ENCODE measurements around the gene CA10.

Gene CA10

DNA sequence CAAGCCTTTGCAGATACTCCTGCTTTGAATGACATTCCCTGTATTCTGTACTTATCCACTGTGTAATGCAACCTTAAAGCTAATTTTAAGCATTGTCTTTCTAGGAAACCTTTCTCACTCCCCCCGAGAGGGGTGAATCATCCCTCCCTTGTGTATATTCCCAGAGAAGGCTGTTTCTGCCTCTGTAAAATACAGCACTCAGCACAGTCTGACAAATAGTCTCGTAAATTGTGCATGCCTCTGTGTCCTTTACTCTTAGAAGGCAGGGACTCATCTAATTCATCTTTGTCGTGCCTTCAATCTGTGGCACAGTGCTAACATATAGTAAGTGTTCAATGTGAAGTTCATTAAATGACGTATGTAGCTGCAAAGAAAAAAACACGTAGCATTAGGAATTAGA is 200.7 kb downstream of the CA10 start:
- Histone ChIP-seq H3K27ac (ENCODE audit: low read depth, low read length) (no peak overlapping the region), H3K4me2 (ENCODE audit: low read depth, low read length, poor library complexity, severe bottlenecking) (no peak overlapping the region), H3K79me2 (ENCODE audit: insufficient read depth, low read length) (no peaks in the 10 kb centered on the region), H4K20me1 (ENCODE audit: low read depth, low read length) (no peaks in the 10 kb centered on the region), H3K9me3 (ENCODE audit: insufficient read depth, low read length) (peaks cover 3% of the 10 kb centered on the region; the same call in 1 of the 2 replicates), H3K9ac (ENCODE audit: low read length) (no peak overlapping the region), H3F3A (ENCODE audit: insufficient read depth) (no peaks in the 10 kb centered on the region), H2AFZ (ENCODE audit: low read depth, low read length, severe bottlenecking) (no peak overlapping the region), H3K4me3 (ENCODE audit: insufficient read depth, low read length, poor library complexity, severe bottlenecking) (no peak overlapping the region), H3K9me2 (replicated peaks; ENCODE audit: insufficient read depth, low read length) (no peaks in the 10 kb centered on the region), H3K27me3 (ENCODE audit: low read length) (no peaks in the 10 kb centered on the region), H3K36me3 (ENCODE audit: low read length) (no peaks in the 10 kb centered on the region)
- no peak for TF ChIP-seq EZH2phosphoT487 (conservative IDR thresholded peaks at IDR 0.05; ENCODE audit: low read length)
- TF ChIP-seq, protein P1, sequence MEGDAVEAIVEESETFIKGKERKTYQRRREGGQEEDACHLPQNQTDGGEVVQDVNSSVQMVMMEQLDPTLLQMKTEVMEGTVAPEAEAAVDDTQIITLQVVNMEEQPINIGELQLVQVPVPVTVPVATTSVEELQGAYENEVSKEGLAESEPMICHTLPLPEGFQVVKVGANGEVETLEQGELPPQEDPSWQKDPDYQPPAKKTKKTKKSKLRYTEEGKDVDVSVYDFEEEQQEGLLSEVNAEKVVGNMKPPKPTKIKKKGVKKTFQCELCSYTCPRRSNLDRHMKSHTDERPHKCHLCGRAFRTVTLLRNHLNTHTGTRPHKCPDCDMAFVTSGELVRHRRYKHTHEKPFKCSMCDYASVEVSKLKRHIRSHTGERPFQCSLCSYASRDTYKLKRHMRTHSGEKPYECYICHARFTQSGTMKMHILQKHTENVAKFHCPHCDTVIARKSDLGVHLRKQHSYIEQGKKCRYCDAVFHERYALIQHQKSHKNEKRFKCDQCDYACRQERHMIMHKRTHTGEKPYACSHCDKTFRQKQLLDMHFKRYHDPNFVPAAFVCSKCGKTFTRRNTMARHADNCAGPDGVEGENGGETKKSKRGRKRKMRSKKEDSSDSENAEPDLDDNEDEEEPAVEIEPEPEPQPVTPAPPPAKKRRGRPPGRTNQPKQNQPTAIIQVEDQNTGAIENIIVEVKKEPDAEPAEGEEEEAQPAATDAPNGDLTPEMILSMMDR (IDR thresholded peaks at IDR 0.05; ENCODE audit: insufficient read depth, low read length, poor library complexity, severe bottlenecking) = no peak

DNA sequence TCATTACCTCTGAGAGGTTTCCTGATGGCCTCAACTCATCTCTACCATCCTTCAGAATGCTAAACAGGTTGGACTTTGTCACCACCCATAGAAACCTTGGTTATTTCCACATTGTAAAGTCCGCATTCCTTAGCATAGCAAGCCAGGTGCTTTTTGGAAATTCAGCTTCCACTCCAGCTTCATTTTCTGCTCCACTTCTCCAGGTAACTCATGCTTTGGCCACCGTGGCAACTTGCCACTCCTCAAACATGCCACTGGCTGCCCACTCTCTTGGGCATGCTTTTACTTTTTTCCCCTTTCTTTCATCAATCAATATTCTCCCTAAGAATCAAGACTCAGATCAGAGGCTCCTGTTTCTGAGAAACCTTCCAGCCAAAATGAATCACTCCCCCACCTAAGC is 203.3 kb downstream of the CA10 start:
- TF ChIP-seq, protein P1 (IDR thresholded peaks at IDR 0.05; ENCODE audit: insufficient read depth, low read length, poor library complexity, severe bottlenecking) = no peak
- no peak for TF ChIP-seq EZH2phosphoT487 (conservative IDR thresholded peaks at IDR 0.05; ENCODE audit: low read length)
- Histone ChIP-seq H3K36me3 (ENCODE audit: low read length) (no peaks in the 10 kb centered on the region), H3K9ac (ENCODE audit: low read length) (no peak overlapping the region), H3K4me2 (ENCODE audit: low read depth, low read length, poor library complexity, severe bottlenecking) (no peak overlapping the region), H4K20me1 (ENCODE audit: low read depth, low read length) (no peaks in the 10 kb centered on the region), H3K27me3 (ENCODE audit: low read length) (no peaks in the 10 kb centered on the region), H3K9me2 (replicated peaks; ENCODE audit: insufficient read depth, low read length) (no peaks in the 10 kb centered on the region), H3F3A (ENCODE audit: insufficient read depth) (no peaks in the 10 kb centered on the region), H3K4me3 (ENCODE audit: insufficient read depth, low read length, poor library complexity, severe bottlenecking) (no peak overlapping the region), H2AFZ (ENCODE audit: low read depth, low read length, severe bottlenecking) (no peak overlapping the region), H3K79me2 (ENCODE audit: insufficient read depth, low read length) (no peaks in the 10 kb centered on the region), H3K27ac (ENCODE audit: low read depth, low read length) (no peak overlapping the region), H3K9me3 (ENCODE audit: insufficient read depth, low read length) (no peaks in the 10 kb centered on the region)

DNA sequence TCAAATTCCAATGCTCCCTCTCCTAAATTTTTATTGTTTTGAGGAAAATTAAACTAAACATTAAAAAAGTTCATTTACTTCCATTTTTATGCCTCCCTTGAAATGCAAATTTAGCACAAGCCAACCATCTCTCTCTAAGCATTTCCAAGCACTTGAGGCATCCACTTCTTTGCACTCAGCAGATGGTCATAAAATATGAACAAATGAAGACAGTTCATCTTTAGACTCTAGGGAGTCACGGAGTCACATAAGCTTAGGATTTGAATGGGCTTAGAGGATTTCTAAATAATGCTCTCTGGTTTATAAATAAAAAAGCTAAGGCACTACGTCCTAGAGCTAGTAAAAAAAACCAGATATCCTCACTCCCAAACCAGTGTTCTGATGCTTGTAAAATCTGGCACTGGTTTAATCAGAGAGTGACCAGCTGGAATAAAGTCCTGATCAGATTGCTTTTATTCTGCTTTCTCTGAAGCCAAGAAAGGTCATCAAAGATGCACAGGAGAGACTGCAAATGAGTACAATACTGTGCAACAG is 204.2 kb downstream of the CA10 start:
- Histone ChIP-seq H3K27ac (ENCODE audit: low read depth, low read length) (no peak overlapping the region), H3K4me3 (ENCODE audit: insufficient read depth, low read length, poor library complexity, severe bottlenecking) (no peak overlapping the region), H3K4me2 (ENCODE audit: low read depth, low read length, poor library complexity, severe bottlenecking) (no peak overlapping the region), H3K9me3 (ENCODE audit: insufficient read depth, low read length) (no peaks in the 10 kb centered on the region), H3K9me2 (replicated peaks; ENCODE audit: insufficient read depth, low read length) (no peaks in the 10 kb centered on the region), H2AFZ (ENCODE audit: low read depth, low read length, severe bottlenecking) (no peak overlapping the region), H4K20me1 (ENCODE audit: low read depth, low read length) (no peaks in the 10 kb centered on the region), H3K9ac (ENCODE audit: low read length) (no peak overlapping the region), H3K79me2 (ENCODE audit: insufficient read depth, low read length) (no peaks in the 10 kb centered on the region), H3K27me3 (ENCODE audit: low read length) (no peaks in the 10 kb centered on the region), H3F3A (ENCODE audit: insufficient read depth) (no peaks in the 10 kb centered on the region), H3K36me3 (ENCODE audit: low read length) (no peaks in the 10 kb centered on the region)
- TF ChIP-seq, protein P1 (IDR thresholded peaks at IDR 0.05; ENCODE audit: insufficient read depth, low read length, poor library complexity, severe bottlenecking) = no peak
- TF ChIP-seq EZH2phosphoT487 (conservative IDR thresholded peaks at IDR 0.05; ENCODE audit: low read length) = no peak

Measured in SU-DHL-6 (cell line).